HG03575 (cell line): ENCODE results near the gene GTPBP10.

Experiments
- ATAC-seq: cut with Tn5 transposase; IDR thresholded peaks from one replicate; pipeline ENCODE4 v1.9.1; 2021; ENCODE audit not compliant: unreplicated experiment, insufficient number of reproducible peaks, low FRiP score; ENCODE audit errors: extremely low read depth

GTPBP10 gene

GRCh38 chr7:90421651-90422050 is 75.1 kb downstream of the GTPBP10 start:
- no peak for ATAC-seq

- ATAC-seq, result peak; percentile 92
Measured at GRCh38 chr7:90424720-90425119, 78.2 kb downstream of the GTPBP10 start.

- ATAC-seq, result no peak
Measured at GRCh38 chr7:90425376-90425775, 78.9 kb downstream of the GTPBP10 start.

- ATAC-seq, result no peak
Measured at GRCh38 chr7:90430614-90431460, 84.3 kb downstream of the GTPBP10 start.

- no peak for ATAC-seq
Measured at GRCh38 chr7:90432752-90433151, 86.2 kb downstream of the GTPBP10 start.

GRCh38 chr7:90433221-90433620 is 86.7 kb downstream of the GTPBP10 start:
- ATAC-seq, result no peak
